IgD-negative memory B cell (primary cell): ENCODE data around the gene GNB3. TPM values are rescaled to one million over a fixed set of nuclear protein-coding genes. Genes with fewer than 3 reads are reported as not detected.
A peak's percentile ranks its signal among the peaks of the same experiment; 100 is the strongest.
"Not testable (repeated sequence)": the region's sequence is repeated elsewhere in the genome, so short reads cannot be mapped to it uniquely, and the experiment has no call there.

Experiments used
- H3K27ac Mint-ChIP-seq, 3 donors: one replicate each; pipeline ENCODE4 v1.8.0; 2020 to 2022; ENCODE audit warnings: mild to moderate bottlenecking in 3 of 3, mixed read lengths in 3 of 3, moderate library complexity in 1 of 3
- H3K27me3 Mint-ChIP-seq: one replicate; pipeline ENCODE4 v1.8.0; 2021; ENCODE audit warnings: mixed read lengths
- H3K36me3 Mint-ChIP-seq: one replicate; pipeline ENCODE4 v1.8.0; 2020; ENCODE audit warnings: mild to moderate bottlenecking, mixed read lengths
- H3K4me1 Mint-ChIP-seq, 3 donors: one replicate each; pipeline ENCODE4 v1.8.0; 2020 to 2022; ENCODE audit warnings: mixed read lengths in 3 of 3, mild to moderate bottlenecking in 1 of 3
- H3K4me3 Mint-ChIP-seq, 4 donors: one replicate each; pipeline ENCODE4 v1.8.0; 2020 to 2022; ENCODE audit warnings: mild to moderate bottlenecking in 4 of 4, mixed read lengths in 4 of 4, moderate library complexity in 3 of 4
- H3K9me3 Mint-ChIP-seq, 3 donors: one replicate each; pipeline ENCODE4 v1.8.0; 2020 to 2021; ENCODE audit warnings: mixed read lengths in 3 of 3, mild to moderate bottlenecking in 1 of 3
- polyA plus RNA-seq: library from polyadenylated mRNA; unstranded; fragments of 300-500 nt; fragmentation: Illumina TruSeq; gene quantifications from one replicate; pipeline ENCODE4 v1.2.3, GENCODE V29; 2021

The GNB3 gene
- polyA plus RNA-seq, 1 donor from 2014 or later: not detected

- no peak overlapping the region for H3K4me3 Mint-ChIP-seq
- no peaks in the 10 kb centered on the region for H3K9me3 Mint-ChIP-seq
- peaks cover 4 to 11% (median 8%) of the 10 kb centered on the region in 3 donors for H3K4me1 Mint-ChIP-seq
- no peaks in the 10 kb centered on the region for H3K27me3 Mint-ChIP-seq
- no peaks in the 10 kb centered on the region for H3K36me3 Mint-ChIP-seq
- no peak overlapping the region for H3K27ac Mint-ChIP-seq
Measured at GRCh38 chr12:6887460-6887859, 46.7 kb downstream of the GNB3 start.

GRCh38 chr12:6888360-6888759 lies 47.6 kb downstream of the GNB3 start:
- peak overlapping the region in 1 of 3 donors; percentile 20 for H3K27ac Mint-ChIP-seq
- peaks cover 4 to 11% (median 8%) of the 10 kb centered on the region in 3 donors for H3K4me1 Mint-ChIP-seq
- no peaks in the 10 kb centered on the region for H3K9me3 Mint-ChIP-seq
- peak overlapping the region in 1 of 4 donors; percentile 37 for H3K4me3 Mint-ChIP-seq
- no peaks in the 10 kb centered on the region for H3K36me3 Mint-ChIP-seq
- no peaks in the 10 kb centered on the region for H3K27me3 Mint-ChIP-seq

- H3K9me3 Mint-ChIP-seq, H3K36me3 Mint-ChIP-seq, H3K27me3 Mint-ChIP-seq: not testable (repeated sequence)
- Mint-ChIP-seq H3K4me1 (peaks cover 4 to 11% (median 8%) of the 10 kb centered on the region in 3 donors), H3K27ac (peak overlapping the region in 1 of 3 donors; percentile 20), H3K4me3 (peak overlapping the region in 1 of 4 donors; percentile 37)
Measured at GRCh38 chr12:6888794-6889193, 48.1 kb downstream of the GNB3 start.

- H3K4me3 Mint-ChIP-seq: peak overlapping the region in 3 of 4 donors; percentile 82 to 94 (median 92)
- H3K27me3 Mint-ChIP-seq: not testable (repeated sequence)
Measured at GRCh38 chr12:6889775-6890573, 49.2 kb downstream of the GNB3 start.

GRCh38 chr12:6890789-6891645 lies 50.3 kb downstream of the GNB3 start:
- Mint-ChIP-seq H3K36me3 (peaks cover 3% of the 10 kb centered on the region), H3K4me1 (peaks cover 4 to 11% (median 8%) of the 10 kb centered on the region in 3 donors), H3K9me3 (no peaks in the 10 kb centered on the region), H3K27me3 (no peaks in the 10 kb centered on the region), H3K4me3 (peak overlapping the region; percentile 82 to 95 (median 93)), H3K27ac (peak overlapping the region; percentile 93 to 95 (median 93))

More at GRCh38 chr12:6889775-6890573, 49.2 kb downstream of the GNB3 start:
- peaks cover 4 to 11% (median 8%) of the 10 kb centered on the region in 3 donors for H3K4me1 Mint-ChIP-seq
- H3K27ac Mint-ChIP-seq: peak overlapping the region in 2 of 3 donors; percentile 93 to 95
- H3K9me3 Mint-ChIP-seq, H3K36me3 Mint-ChIP-seq: not testable (repeated sequence)

- H3K9me3 Mint-ChIP-seq: no peaks in the 10 kb centered on the region
- H3K36me3 Mint-ChIP-seq: peaks cover 3% of the 10 kb centered on the region
- peak overlapping the region; percentile 93 to 95 (median 93) for H3K27ac Mint-ChIP-seq
- H3K27me3 Mint-ChIP-seq: no peaks in the 10 kb centered on the region
- peak overlapping the region; percentile 82 to 95 (median 93) for H3K4me3 Mint-ChIP-seq
- H3K4me1 Mint-ChIP-seq: peaks cover 4 to 11% (median 8%) of the 10 kb centered on the region in 3 donors
Measured at GRCh38 chr12:6891646-6892001, 50.9 kb downstream of the GNB3 start.

- peak overlapping the region in 1 of 3 donors; percentile 95 for H3K27ac Mint-ChIP-seq
- peak overlapping the region; percentile 25 to 94 (median 56) for H3K4me3 Mint-ChIP-seq
- H3K4me1 Mint-ChIP-seq: peaks cover 4 to 11% (median 8%) of the 10 kb centered on the region in 3 donors
- H3K36me3 Mint-ChIP-seq, H3K27me3 Mint-ChIP-seq, H3K9me3 Mint-ChIP-seq: not testable (repeated sequence)
Measured at GRCh38 chr12:6892683-6893082, 52.0 kb downstream of the GNB3 start.

GRCh38 chr12:6894321-6894720 lies 53.6 kb downstream of the GNB3 start:
- no peaks in the 10 kb centered on the region for H3K9me3 Mint-ChIP-seq
- H3K4me3 Mint-ChIP-seq: no peak overlapping the region
- no peak overlapping the region for H3K27ac Mint-ChIP-seq
- H3K27me3 Mint-ChIP-seq: no peaks in the 10 kb centered on the region
- H3K36me3 Mint-ChIP-seq: peaks cover 3% of the 10 kb centered on the region
- H3K4me1 Mint-ChIP-seq: peaks cover 4 to 11% (median 8%) of the 10 kb centered on the region in 3 donors

Other genes with a start within 250 kb of the GNB3 start
- gene CHD4, start 233.5 kb upstream of the GNB3 start, polyA plus RNA-seq: 55.2 TPM
- 63.6 TPM for gene LPAR5, start 205.0 kb upstream of the GNB3 start, polyA plus RNA-seq
- gene ACRBP, start 193.5 kb upstream of the GNB3 start, polyA plus RNA-seq: 5.8 TPM
- 76.6 TPM for gene ING4, start 177.8 kb upstream of the GNB3 start, polyA plus RNA-seq
- 32.5 TPM for gene ZNF384, start 151.6 kb upstream of the GNB3 start, polyA plus RNA-seq
- not detected for gene PIANP, start 140.1 kb upstream of the GNB3 start, polyA plus RNA-seq
- gene COPS7A, start 116.9 kb upstream of the GNB3 start, polyA plus RNA-seq: 36.8 TPM
- gene MLF2, start 87.8 kb upstream of the GNB3 start, polyA plus RNA-seq: 152 TPM
- 2.5 TPM for gene PTMS, start 74.6 kb upstream of the GNB3 start, polyA plus RNA-seq
- 0.88 TPM for gene LAG3, start 68.4 kb upstream of the GNB3 start, polyA plus RNA-seq
- 6.6 TPM for gene CD4, start 51.4 kb upstream of the GNB3 start, polyA plus RNA-seq
- not detected for gene GPR162, start 19.1 kb upstream of the GNB3 start, polyA plus RNA-seq
- gene P3H3, start 12.5 kb upstream of the GNB3 start, polyA plus RNA-seq: not detected
- gene CDCA3, start 10.4 kb downstream of the GNB3 start, polyA plus RNA-seq: 0.60 TPM
- gene USP5, start 11.2 kb downstream of the GNB3 start, polyA plus RNA-seq: 33.2 TPM
- 490 TPM for gene TPI1, start 26.6 kb downstream of the GNB3 start, polyA plus RNA-seq
- gene SPSB2, start 32.4 kb downstream of the GNB3 start, polyA plus RNA-seq: 10.6 TPM
- gene LRRC23, start 63.9 kb downstream of the GNB3 start, polyA plus RNA-seq: 4.9 TPM
- 21.7 TPM for gene ENO2, start 73.7 kb downstream of the GNB3 start, polyA plus RNA-seq
- gene ATN1, start 87.0 kb downstream of the GNB3 start, polyA plus RNA-seq: 1.4 TPM
- not detected for gene RNU7-1, start 102.9 kb downstream of the GNB3 start, polyA plus RNA-seq
- gene C12orf57, start 103.1 kb downstream of the GNB3 start, polyA plus RNA-seq: 141 TPM
- 1,038 TPM for gene PTPN6, start 110.4 kb downstream of the GNB3 start, polyA plus RNA-seq
- 123 TPM for gene PHB2, start 129.7 kb downstream of the GNB3 start, polyA plus RNA-seq
- 62.0 TPM for gene EMG1, start 130.0 kb downstream of the GNB3 start, polyA plus RNA-seq
- gene LPCAT3, start 177.6 kb downstream of the GNB3 start, polyA plus RNA-seq: 11.6 TPM
- not detected for gene C1S, start 219.8 kb downstream of the GNB3 start, polyA plus RNA-seq